GM12891 (cell line): ENCODE measurements around the gene RUNX3.

Source experiments
- PAX5 ChIP-seq: IDR thresholded peaks from 2 replicates; pipeline ENCODE4 v1.6.1; 2011; ENCODE audit warnings: low read length, moderate library complexity, mild to moderate bottlenecking; ENCODE audit not compliant: insufficient read depth, severe bottlenecking
- POLR2A ChIP-seq: IDR thresholded peaks from 2 replicates; pipeline ENCODE4 v1.6.1; 2011; ENCODE audit warnings: low read depth, low read length, control low read depth
- POLR2AphosphoS5 ChIP-seq: IDR thresholded peaks from 2 replicates; pipeline ENCODE4 v1.6.1; 2011; ENCODE audit warnings: low read depth, low read length, control low read depth
- TAF1 ChIP-seq: IDR thresholded peaks from 2 replicates; pipeline ENCODE4 v1.6.1; 2011; ENCODE audit warnings: low read depth, low read length, control low read depth

GRCh38 chr1:24926563-24927249, 3.4 kb downstream of the RUNX3 start:
- TF ChIP-seq POLR2A (no peak; the same call in 1 of the 2 replicates), TAF1 (no peak), POLR2AphosphoS5 (no peak), PAX5 (no peak)
